Measurements from ENCODE around the gene FIBIN.
"Not testable (repeated sequence)": the region's sequence is repeated elsewhere in the genome, so short reads cannot be mapped to it uniquely, and the experiment has no call there.

The FIBIN gene

DNA sequence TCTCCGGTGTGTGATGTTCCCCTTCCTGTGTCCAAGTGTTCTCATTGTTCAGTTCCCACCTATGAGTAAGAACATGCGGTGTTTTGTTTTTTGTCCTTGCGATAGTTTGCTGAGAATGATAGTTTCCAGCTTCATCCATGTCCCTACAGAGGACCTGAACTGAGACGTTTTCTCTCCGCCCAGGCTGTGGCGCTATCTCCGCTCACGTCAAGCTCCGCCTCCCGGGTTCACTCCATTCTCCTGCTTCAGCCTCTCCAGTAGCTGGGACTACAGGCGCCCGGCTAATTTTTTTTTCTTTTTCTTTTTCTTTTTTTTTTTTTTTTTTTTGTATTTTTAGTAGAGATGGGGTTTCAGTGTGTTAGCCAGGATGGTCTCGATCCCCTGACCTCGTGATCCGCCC is 16.7 kb upstream of the FIBIN start:
- DNase-seq (ENCODE audit: low spot score) = not testable (repeated sequence)

DNA sequence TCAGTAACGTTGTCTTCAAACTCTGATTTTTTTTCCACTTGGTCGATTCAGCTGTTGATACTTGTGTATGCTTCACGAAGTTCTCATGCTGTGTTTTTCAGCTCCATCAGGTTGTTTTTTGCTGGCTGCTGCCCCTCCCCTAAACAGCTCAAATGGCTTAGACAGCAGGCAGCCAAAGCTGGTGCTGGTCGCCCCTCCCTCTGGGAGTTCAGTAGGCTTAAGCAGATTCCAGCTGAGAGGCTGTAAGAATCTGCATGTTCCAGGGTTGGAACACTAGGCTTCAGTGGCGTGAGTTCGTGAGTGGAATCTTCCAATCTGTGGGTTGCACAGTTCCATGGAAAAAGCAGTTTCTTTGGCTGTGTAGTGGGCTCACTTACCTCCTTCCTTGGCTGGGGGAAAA is 10.3 kb upstream of the FIBIN start:
- DNase-seq (ENCODE audit: low spot score) = no peak

DNA sequence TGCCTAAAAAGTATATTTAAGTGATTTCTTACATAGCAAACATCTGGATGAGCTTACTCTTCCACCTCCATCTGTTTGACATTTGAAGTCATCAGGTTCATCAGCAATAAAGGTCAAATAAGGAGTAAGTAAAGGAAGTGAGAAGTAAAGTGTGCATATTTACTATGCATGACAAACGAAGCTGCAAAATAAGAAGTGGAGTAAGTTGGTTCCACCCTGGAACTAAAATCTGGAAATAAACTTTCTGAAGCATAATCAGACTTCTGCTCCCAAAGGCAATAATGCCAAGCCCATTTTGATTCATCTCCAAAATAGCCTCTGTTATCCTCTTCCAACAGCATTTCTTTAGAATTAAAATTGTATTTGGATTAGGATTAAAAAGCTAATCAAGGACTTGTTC is 8.4 kb upstream of the FIBIN start:
- DNase-seq (ENCODE audit: low spot score) = no peak

DNA sequence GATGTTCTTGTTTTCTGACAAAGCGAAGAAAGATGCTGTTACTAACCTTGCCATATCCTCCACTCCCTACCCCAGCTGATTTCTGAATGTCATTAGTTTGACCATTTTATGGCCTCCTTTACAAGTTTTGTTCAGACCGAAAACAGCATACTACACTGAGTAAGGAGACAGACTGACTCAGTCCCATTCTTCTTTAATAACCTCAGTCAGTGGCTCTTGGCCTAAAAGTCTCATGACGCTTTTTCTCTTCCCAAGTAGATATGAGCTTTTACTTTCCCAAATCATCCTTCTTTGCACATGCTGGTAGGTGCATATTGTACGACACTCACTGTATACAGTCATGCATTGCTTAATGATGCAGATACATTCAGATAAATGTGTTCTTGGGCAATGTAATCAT is 8.0 kb upstream of the FIBIN start:
- no peak for DNase-seq (ENCODE audit: low spot score)

DNA sequence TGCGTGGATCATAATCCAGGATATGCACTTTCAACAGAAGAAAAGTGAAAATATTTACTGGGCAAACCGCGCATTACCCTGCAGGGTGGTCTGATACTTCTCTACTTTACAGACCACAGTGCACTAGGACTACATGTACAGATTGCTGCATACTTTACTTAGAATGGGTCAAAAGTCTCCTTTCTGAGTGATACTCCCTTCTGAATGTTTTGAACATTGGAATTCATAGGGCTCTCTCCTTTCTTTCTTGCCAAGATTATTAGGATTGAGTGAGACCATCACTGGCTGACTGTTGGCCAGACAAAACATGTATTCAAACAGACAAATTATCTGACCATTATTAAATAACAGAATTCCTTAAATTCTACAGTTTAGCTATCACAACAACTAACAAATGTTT is 6.6 kb upstream of the FIBIN start:
- no peak for DNase-seq (ENCODE audit: low spot score)

DNA sequence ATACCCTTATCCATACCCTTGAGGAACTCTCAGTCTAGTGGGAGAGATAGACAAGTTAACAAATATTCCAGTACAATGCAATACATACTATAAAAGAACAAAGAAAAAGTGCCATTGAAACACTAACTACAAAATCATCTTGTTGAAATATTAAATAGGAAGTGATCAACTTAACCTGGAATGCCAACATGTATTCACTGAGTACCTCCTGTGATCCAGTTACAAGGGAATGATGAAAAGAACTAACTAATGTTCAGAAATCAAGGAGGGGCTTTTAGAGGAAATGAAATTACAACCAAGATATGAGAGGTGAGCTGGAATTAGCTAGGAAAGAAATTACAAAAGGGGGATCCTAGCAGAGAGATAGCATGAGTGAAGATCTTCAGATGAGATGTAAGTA is 6.2 kb upstream of the FIBIN start:
- DNase-seq (ENCODE audit: low spot score) = no peak

DNA sequence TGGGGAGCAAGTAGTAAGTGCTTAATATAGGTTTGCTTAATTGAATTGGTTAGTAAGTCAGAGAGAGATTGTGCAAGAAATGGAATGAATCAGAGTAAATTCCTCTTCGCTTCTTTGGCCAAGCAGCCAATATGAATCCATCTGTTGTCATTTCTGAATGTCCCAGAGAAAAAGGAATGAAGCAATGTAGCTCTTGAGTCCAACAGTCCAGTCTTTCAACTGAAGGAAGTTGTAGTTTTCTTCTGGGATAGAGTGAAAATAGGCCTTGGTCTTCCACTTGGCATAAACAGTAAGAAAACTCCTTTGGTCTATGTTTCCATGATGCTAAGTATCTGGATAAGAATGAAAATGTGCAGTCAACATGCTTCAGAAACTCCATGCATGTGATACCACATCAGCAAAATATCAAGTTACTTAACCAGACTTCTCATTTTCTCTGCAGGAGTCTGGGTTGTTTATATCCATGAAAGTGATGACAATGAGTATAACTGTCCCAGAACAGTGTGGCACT is 1.8 kb upstream of the FIBIN start:
- DNase-seq (ENCODE audit: low spot score) = peak; percentile 74

DNA sequence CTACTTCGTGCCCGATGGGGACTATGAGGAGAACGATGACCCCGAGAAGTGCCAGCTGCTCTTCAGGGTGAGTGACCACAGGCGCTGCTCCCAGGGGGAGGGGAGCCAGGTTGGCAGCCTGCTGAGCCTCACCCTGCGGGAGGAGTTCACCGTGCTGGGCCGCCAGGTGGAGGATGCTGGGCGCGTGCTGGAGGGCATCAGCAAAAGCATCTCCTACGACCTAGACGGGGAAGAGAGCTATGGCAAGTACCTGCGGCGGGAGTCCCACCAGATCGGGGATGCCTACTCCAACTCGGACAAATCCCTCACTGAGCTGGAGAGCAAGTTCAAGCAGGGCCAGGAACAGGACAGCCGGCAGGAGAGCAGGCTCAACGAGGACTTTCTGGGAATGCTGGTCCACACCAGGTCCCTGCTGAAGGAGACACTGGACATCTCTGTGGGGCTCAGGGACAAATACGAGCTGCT is 751 bp downstream of the FIBIN start:
- DNase-seq (ENCODE audit: low spot score) = no peak

DNA sequence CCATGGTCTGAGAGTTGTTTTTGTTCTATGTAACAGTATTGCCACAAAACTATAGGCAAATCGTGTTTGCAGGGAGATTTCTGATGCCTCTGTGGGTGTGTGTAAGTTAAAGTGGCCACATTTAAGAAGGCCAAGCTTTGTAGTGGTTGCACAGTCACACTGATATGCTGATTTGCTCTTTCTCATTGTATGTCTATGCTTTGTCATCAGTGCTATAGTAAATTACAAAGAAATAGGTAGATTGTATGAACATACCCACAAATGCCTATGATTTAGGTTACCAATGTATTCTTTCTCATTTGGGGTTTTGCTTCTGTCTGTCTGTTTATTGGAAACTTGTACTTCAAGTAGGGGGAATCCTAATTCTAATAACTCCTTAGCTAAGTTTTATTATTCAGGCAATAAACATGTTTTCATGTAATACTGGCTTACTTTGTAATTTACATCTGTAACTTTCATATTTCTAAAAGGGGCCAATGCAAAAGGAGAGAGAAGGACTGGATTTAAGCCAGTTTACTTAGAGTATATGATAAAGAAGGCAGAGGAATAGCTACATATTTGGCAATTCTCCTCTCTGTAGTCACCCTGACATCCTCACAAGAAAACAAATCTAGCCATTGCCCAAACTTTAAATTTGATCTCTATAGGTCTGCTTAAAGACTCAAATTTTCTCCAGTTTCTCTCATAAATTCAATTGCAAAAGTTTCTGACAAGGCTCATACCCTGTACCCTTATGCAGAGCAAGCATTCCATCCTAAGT is 2.0 kb downstream of the FIBIN start:
- no peak for DNase-seq (ENCODE audit: low spot score)

DNA sequence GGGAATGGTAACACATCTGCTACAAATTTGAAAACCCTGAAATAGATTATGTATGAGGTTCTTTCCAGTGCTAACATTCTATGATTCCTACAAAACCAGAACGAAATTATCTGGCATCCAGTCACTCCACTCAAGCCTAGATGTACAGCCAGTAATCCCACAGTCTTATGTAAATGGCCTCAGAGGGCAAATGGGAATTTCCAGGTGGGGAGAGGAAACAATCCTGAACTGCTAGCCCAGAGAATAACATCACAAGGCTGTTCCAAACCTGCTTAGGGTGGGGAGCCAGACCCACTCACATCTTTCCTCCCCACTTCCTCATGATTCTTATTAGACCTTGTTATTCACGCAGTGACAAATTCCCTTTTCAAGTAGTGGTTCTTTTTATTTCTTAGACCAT is 3.5 kb downstream of the FIBIN start:
- no peak for DNase-seq (ENCODE audit: low spot score)

DNA sequence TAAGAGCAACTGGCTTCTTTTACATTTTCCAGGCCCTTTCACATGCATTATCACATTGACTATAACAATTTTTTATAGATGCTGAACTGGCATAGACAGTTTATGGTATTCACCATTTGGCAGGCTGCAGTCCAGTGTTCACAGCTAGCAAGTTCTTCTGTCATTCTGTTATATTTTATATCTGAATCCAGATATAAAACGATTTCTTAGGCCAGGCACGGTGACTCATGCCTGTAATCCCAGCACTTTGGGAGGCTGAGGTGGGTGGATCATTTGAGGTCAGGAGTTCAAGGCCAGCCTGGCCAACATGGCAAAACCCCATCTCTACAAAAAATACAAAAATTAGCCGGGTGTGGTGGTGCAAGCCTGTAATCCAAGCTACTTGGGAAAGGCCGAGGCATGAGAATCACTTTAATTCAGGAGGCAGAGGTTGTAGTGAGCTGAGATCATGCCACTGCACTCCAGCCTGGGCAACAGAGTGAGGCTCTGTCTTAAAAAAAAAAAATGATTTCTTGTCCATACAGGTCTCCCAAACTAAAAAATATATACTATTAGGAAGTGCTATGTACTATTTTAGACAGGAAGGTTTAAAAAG is 7.3 kb downstream of the FIBIN start:
- DNase-seq (ENCODE audit: low spot score) = not testable (repeated sequence)

DNA sequence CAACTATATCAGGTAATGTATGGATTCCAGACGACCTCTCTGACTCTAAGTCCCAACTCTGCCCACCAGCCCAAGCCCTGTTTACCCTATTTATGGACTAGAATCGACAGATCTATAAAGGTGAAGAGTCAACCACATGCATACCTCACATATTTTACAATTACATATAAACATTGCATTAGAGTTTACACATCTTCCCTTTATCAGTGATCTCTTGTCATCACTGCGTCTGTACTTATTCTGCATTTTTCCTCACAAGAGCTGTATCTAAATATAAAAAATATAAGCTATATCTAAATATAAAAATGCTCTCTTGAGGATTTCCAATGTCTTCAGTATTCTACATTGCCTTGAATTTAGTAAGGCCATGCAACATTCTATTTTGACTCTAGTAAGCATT is 8.5 kb downstream of the FIBIN start:
- DNase-seq (ENCODE audit: low spot score) = no peak

DNA sequence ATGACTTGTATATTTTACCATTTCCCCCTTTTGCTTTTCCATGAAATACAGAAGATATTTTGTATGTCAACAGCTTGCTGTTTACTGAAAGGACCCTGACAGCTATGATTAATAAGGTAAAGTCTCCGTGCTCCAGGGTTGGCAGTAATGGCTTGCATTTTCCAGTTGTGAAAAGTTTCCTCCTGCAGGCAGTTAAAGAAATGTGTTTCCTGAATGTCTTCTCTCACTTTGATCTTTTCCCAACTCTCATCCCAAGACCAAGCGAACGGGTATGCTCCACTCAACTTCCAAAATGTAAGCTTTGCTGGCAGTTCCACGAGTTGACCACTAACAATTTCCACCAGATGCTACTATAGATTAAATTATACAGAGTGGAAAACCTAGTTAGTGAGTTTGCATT is 8.9 kb downstream of the FIBIN start:
- no peak for DNase-seq (ENCODE audit: low spot score)

DNA sequence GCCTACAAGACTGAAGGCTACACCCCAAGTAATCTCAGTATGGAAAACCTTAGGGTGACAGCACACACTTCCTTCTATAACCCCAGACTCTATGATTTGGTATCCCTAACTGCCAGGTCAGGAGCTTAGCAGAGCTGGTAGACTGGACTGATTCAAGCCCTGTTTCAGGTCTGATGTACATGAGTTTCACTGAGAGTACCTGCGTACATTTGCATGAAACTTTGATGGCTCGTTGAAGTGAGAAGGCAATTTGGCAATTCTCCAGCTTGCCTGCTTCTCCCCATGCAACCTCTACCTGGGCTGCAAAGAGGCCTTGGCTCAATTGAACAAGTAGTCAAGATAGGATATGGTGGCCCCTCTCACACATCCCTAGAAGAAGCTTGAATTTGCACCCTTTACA is 10.2 kb downstream of the FIBIN start:
- DNase-seq (ENCODE audit: low spot score) = no peak

DNA sequence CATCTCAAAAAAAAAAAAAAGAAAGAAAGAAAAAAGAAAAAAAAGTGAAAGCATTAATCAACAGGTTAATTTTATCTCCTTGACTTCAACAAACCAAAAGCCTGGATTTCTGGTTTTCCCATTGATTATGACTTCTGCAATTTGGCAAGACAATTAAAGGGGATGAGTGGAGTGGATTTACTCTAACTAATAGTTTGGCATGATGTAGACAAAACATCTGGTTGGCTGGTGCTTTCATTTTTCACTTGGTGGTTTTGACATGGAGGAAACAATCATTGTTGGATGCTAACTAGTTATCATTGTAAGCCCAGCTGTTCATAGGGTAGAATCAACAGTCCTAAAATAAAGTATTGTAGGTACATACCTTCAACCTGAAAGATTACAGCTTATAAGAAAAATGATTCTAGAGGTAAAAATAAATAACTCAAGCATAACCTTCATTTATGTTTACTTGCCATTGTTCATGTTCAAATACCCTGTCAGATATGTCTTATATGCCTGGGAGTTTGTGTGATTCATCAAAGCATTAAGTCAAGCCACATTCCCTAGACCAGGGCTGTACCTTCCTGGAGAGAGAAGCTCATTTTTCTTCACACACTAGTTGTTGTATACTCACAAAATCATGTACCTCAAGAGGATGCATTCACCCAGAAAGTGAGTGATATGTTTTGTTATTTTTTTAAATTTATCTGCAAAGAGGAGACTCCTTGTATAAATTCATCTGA is 15.1 kb downstream of the FIBIN start:
- no peak for DNase-seq (ENCODE audit: low spot score)

DNA sequence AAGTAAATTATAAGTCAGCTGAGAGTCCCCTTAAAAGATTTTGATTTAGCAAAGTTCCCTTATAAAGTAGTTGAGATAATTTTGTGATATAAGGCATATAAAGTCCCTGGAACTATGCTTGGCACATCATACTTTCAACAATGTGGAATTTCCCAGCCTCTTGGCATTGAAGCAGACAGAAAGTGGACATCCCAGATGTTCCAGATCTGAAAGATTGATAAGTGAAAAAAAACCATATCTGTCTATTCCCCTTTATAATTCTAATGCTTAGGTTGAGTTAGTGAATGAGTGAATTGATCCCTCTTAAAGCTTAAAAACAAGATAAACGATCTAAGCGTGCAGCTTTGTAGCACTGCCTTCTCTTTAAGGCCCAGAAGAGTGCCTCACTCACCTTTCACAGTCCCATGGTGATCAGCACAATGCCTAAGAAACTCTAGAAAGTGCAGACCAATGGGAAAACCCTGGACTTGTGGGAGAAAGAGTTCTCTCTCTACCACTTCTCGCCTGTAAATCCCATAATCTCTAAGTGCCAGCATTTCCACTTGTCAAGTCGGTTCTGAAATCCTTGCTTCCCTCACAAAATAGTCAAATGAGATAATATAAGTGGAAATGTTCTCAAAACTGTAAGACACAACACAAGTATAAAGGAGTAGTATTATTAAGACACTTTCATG is 17.8 kb downstream of the FIBIN start:
- no peak for DNase-seq (ENCODE audit: low spot score)

DNA sequence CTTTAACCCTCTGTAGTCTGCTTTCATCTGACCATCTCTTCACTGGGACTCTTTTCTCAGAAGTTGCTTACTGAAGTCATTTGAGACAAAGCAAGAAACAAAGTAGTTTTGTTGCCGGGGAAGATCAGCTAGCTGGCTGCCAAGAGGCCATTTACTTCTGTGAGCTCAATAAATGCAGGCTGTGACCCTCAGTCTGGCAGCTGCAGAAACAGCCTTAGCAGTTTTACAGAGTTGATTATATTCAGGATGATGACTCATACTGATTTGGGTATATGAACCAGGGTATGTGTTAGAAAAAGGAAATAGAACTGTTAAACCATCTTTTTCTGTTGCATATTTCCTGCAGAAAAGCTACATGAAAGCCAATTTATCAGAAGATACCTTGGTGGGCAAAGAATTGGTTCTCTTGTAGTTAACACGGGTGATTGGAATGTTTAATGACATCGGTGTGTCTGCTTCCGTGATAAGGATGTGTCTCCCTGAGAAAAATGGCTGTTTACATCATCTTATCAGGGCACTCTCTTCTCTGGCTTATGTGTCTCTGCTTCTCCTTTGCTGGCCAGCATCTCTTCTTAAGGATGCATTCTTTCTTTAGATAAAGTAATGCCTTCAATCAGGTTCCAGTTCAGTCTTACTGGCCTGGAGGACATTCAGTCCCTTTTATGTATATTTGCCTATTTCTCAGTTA is 18.5 kb downstream of the FIBIN start:
- peak; percentile 22 for DNase-seq (ENCODE audit: low spot score)

DNA sequence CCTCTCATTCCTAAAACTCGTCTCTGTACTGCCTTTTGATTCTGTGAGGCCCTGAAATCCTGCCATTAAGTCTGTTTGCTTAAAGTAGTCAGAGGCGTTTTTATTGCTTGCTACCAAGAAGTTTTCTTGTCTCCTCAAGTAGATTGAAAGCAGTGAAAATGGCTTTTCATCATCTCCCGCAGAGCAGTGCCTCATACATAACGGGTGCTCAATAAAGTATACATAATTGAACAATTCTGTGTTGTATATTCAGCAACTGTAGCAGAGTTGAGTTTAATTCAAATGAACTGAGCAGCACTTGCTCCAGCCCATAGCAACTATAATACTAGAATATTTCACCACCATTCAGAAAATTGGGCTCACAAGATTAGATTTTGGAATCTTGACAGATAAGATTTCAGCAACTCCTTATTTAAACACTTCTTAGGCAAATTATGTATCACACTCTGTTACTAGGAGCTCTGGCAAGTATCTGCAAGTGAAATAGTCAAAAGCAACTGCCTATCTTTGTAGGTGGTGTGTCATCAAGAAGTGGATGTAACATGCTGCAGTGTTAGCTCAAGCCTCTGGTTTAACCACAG is 20.0 kb downstream of the FIBIN start:
- no peak for DNase-seq (ENCODE audit: low spot score)

DNA sequence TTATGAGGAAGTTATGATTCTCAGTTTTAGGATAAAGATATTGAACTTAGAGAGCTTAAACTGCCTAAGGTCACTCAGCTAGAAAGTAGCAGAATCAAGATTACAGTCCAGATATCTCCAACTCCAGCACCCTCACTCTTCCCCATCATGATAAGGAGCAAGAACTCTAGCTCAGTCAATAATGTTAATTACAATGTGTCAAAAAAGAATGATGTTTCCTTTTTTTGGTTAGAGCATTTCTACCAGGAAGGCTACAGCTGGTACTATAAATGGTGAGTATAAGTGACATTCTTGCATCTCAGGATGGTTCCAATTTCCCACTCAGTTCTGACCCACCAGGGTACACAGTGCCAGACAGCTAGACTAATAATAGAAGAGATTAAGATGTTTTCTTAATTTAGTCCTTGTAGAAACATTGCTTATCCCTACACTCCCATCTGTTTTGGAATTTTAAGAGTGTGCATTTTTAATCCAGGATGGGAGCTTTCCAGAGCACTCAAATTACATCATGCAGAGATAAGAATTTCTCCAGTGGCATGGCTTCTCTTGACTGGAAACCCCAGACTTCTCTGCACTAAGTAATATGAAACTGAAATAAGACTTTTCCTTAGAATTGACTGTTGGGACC is 25.1 kb downstream of the FIBIN start:
- DNase-seq (ENCODE audit: low spot score) = no peak

DNA sequence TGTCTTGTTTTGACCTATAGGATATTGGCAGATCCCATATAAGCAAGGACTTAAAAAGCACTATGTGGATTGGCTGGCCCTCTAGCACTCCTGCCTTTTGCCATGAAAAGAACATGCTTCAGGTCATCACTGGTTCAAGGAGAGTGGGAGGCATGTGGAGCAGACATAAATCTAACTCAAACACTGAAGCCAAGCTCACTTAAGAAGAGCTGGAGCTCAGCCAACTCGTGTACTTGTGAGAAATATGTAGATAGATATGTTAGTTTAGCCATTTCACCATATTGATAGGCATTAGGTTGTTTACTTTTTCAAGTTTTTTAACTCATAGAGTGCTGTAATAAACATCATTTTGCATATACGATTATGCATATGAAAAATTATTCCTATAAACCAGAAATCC is 26.8 kb downstream of the FIBIN start:
- no peak for DNase-seq (ENCODE audit: low spot score)

DNA sequence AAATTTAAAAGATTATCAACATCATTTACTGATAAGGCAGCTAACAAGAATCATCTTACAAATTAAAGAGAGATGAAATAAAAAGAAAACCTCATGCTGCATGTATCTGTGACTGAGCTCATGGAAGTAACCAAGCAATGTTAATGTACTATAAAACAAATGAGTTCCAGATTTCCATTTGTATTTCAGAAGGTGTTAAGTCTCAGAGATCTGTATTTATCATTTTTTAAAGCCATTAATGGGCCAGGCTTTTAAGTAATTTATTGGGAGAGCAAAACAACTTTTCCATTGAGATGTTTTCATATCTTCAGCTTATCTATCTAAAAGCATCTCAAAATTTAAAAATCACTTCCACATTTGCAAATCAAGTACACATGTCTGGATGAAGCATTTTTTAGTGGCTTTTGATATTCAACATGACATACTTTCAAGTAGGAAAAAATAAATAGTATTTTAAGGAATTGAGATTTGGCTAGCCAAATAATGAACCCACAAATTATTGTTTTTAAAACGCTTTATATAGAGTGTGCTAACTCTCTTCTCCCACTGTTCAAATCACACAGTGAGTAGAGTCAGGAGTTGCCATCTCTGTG is 28.8 kb downstream of the FIBIN start:
- DNase-seq (ENCODE audit: low spot score) = no peak

All from AG08396 (cell line).